GM11168 (cell line): ENCODE results near the gene NLRP11.
"Not testable (repeated sequence)": the region's sequence is repeated elsewhere in the genome, so short reads cannot be mapped to it uniquely, and the experiment has no call there.

ENCODE experiments used
- in situ Hi-C: fragments of 300-500 bp; cut with MboI; formaldehyde crosslinking; loops from one replicate; pipeline ENCODE4 v1.12.0; 2022; ENCODE audit warnings: low sequenced_read_pairs; ENCODE audit not compliant: unreplicated experiment

NLRP11 gene

GRCh38 chr19:55781112-55781511, 50.7 kb downstream of the NLRP11 start:
- in situ Hi-C loops = no loop called here

DNA sequence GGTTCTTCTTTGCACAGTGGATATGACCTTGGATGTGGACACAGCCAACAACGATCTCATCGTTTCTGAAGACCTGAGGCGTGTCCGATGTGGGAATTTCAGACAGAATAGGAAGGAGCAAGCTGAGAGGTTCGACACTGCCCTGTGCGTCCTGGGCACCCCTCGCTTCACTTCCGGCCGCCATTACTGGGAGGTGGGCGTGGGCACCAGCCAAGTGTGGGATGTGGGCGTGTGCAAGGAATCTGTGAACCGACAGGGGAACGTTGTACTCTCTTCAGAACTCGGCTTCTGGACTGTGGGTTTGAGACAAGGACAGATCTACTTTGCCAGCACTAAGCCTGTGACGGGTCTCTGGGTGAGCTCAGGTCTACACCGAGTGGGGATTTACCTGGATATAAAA, 53.5 kb downstream of the NLRP11 start:
- in situ Hi-C loops = no loop called here

GRCh38 chr19:55777528-55777927, 54.3 kb downstream of the NLRP11 start:
- in situ Hi-C loops = no loop called here

GRCh38 chr19:55769632-55770031, 62.2 kb downstream of the NLRP11 start:
- in situ Hi-C loops = not testable (repeated sequence)

DNA sequence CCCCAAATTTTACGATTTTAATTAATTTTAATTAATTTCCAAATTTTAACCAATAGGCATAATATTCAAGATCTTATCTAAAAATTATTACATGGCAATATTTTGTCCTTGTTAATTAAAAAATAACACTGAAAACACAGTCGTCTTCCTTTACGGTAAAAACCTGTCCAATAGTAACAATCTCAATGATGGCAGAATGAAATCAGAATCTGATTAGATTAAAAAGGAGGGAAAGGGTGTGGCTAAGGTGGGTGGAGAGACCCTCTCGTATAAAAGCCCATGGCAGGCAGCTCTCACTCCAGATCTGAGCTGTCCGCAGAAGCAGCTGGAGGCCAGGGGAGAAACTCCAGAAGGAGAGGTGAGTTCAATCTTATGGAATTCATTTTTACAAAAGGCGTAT, 63.0 kb downstream of the NLRP11 start, which contains the start of gene RFPL4AL1:
RFPL4AL1 (plus strand) TSS at position 301 of the 400 bp plus-strand sequence. CDS start 2,687 bp downstream, outside the sequence.
- in situ Hi-C loops = not testable (repeated sequence)

DNA sequence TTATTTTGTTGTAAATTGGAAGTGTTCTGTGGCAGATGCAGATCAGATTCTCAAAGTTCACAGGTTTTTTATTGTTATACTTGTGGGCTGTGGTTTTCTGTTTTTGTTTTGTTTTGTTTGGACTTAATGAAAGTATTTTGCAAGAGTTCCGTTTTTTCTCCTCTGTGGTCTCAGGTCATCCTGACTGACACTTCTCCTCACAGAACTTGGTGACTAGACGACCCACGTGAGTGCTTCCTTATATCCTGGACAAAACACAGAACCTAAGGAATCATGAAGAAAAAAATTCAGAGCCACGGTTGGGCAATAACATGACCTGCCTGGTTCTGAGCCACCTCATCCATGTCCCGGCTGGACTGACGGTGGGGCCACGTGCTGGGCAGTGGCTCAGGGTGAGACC, 65.3 kb downstream of the NLRP11 start:
- in situ Hi-C loops = no loop called here

GRCh38 chr19:55758797-55759196, 73.0 kb downstream of the NLRP11 start, which contains the start of gene RFPL4A:
RFPL4A (plus strand) TSS chr19:55759097; CDS start chr19:55761801, 2,704 bp downstream.
- in situ Hi-C loops = not testable (repeated sequence)

DNA sequence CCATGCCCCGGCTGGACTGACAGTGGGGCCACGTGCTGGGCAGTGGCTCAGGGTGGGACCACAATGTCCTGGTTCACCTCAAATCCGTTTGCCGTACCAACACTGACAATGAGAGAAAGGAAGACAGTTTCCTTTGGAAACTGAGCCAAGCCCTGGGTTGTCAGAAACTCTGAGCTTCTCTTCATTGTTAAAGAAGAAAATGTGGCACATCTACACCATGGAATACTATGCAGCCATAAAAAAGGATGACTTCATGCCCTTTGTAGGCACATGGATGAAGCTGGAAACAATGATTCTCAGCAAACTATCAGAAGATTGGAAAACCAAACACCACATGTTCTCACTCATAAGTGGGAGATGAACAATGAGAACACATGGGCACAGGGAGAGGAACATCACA, 75.0 kb downstream of the NLRP11 start:
- in situ Hi-C loops = not testable (repeated sequence)

- in situ Hi-C loops = no loop called here
These were observed 78.4 kb downstream of the NLRP11 start for GRCh38 chr19:55753401-55753800.

- in situ Hi-C loops = no loop called here
These were observed 81.1 kb downstream of the NLRP11 start for GRCh38 chr19:55750715-55751114.

DNA sequence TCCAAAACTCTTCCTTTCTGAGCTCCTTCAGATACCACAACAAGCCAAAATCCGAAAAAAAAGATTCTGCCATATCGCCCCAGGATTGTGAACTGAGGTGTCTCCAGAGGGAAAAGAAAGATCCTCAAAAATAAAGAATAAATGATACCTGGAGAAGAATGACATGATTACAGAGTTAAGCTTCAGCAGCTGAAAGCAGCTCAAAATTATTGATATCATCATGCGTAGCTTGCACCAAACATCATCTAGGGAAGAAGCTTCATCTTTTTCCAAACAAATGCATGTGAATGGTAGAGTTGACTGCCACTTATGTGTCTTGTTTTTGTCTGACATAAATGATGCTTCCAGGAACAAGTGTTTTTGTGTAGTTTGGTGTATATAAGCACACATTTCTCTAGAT, 93.5 kb downstream of the NLRP11 start, which contains the start of gene NLRP9:
NLRP9 (minus strand) TSS at position 101 of the 400 bp plus-strand sequence; CDS start at position 73, 28 bp downstream.
- in situ Hi-C loops = no loop called here
